DMS79 treated with DMSO at 0.1 percent for 48 hours (cell line): Measurements from ENCODE around the gene FAM83B.
"Not testable (repeated sequence)": the region's sequence is repeated elsewhere in the genome, so short reads cannot be mapped to it uniquely, and the experiment has no call there.

Experiments
- DNase-seq: peaks from one replicate; lab custom pipeline; 2025; lab: John Stamatoyannopoulos, UW

The FAM83B gene, protein sequence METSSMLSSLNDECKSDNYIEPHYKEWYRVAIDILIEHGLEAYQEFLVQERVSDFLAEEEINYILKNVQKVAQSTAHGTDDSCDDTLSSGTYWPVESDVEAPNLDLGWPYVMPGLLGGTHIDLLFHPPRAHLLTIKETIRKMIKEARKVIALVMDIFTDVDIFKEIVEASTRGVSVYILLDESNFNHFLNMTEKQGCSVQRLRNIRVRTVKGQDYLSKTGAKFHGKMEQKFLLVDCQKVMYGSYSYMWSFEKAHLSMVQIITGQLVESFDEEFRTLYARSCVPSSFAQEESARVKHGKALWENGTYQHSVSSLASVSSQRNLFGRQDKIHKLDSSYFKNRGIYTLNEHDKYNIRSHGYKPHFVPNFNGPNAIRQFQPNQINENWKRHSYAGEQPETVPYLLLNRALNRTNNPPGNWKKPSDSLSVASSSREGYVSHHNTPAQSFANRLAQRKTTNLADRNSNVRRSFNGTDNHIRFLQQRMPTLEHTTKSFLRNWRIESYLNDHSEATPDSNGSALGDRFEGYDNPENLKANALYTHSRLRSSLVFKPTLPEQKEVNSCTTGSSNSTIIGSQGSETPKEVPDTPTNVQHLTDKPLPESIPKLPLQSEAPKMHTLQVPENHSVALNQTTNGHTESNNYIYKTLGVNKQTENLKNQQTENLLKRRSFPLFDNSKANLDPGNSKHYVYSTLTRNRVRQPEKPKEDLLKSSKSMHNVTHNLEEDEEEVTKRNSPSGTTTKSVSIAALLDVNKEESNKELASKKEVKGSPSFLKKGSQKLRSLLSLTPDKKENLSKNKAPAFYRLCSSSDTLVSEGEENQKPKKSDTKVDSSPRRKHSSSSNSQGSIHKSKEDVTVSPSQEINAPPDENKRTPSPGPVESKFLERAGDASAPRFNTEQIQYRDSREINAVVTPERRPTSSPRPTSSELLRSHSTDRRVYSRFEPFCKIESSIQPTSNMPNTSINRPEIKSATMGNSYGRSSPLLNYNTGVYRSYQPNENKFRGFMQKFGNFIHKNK

DNA sequence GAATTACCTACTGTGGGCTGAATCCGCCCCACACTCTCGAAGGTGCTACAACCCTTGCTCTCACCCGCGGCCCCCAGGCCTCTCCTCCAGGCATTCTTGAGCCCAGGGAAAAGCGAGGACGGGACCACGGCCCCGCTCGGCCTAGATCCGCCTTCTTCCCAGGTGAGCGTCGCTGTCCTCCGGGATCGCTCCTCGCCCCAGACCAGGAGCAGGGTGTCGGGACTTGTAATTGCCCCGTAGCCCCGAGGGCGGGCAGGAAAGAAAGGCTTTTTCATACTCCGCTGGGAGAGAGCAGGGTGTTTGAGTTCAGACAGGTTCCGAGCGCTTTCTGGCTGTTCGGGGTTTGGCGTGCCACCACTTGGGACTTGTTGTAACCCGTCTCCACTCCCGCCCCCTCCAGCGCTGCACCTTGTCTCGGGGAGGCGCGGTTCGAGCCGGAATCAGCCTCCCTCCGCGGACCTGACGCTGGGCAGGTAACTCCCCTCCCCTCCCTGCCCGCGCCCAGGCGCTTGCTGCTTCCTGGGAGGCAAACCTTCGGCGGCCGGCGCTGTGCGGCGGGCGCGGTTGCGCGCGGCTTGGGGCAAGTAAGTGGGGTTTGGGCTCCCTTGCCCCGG, at the start of gene FAM83B:
TSS of gene FAM83B (plus strand) at position 529 of the 614 bp plus-strand sequence. CDS start 23,476 bp downstream, outside the sequence.
- DNase-seq, result peak; percentile 67

DNA sequence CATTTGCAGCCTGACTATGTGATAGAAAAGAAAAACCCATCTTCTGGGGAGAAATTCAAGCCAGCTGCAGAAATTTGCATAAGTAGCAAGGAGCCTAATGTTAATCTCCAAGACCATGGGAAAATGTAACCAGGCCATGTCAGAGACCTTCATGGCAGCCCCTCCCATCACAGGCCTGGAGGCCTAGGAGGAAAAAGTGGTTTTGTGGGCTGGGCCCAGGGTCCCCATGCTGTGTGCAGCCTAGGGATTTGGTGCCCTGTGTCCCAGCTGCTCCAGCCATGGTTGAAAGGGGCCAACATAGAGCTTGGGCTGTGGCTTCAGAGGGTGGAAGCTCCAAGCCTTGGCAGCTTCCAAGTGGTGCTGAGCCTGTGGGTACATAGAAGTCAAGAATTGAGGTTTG, 49.7 kb upstream of the FAM83B start:
- not testable (repeated sequence) for DNase-seq

DNA sequence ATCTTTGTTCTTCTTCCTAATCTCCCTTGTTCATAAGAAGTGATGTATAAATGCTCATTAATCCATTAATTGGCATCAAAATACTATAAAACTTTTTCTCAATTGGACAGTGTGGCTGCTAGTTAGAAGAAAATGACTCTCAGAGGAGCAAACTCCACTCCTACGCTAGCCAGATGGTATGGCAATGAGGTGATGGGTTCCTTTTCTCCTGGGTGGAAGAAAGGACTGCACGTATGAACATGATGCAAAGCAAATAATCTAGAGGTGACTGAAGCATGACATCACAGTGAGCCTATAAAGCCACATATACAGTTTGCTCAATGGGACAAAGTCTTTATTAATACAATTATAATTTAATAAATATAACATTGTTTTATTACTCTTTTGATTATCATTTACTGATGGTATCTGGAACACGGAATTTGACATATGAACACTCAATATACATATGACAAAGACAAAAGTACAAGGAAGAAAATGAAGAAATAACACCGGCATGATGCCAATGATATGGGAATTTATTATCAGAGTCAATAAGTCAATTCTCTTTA, 46.4 kb upstream of the FAM83B start:
- DNase-seq, result no peak

DNA sequence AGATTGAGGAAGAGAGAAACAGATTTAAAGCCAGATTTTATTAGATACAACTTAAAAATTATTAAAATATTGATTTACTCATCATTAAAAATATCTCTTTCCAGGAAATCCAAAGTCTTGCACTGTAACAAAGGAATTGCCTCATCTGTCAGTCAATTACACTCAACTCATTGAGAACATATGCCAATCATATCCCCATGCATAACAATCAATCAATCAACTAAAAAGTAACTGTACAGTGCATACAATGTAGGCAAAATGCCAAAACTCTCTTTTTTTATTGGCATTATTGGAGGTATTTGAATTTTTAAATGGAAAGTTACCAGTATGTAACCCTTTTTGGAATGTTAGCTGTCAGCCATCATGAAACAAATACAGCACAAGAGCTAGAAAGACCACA, 45.3 kb upstream of the FAM83B start:
- no peak for DNase-seq

DNA sequence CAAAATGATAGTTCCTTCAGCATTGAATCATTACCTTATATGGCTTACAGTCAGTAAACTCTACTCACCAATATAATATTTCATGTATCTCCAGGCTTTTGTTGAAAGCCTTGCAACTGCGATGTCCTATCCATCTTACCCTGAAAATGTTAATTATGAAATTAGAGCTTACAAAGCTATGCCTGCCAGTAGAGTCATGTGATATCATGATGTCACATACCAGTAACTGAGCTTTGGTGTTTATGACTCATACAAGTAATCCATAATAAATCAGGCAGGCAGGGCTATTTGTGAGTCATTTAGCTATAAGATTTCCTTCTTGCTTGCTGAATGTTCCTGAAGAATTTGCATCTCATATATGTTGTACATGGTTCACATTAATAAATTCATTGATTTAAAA, 44.9 kb upstream of the FAM83B start:
- no peak for DNase-seq

DNA sequence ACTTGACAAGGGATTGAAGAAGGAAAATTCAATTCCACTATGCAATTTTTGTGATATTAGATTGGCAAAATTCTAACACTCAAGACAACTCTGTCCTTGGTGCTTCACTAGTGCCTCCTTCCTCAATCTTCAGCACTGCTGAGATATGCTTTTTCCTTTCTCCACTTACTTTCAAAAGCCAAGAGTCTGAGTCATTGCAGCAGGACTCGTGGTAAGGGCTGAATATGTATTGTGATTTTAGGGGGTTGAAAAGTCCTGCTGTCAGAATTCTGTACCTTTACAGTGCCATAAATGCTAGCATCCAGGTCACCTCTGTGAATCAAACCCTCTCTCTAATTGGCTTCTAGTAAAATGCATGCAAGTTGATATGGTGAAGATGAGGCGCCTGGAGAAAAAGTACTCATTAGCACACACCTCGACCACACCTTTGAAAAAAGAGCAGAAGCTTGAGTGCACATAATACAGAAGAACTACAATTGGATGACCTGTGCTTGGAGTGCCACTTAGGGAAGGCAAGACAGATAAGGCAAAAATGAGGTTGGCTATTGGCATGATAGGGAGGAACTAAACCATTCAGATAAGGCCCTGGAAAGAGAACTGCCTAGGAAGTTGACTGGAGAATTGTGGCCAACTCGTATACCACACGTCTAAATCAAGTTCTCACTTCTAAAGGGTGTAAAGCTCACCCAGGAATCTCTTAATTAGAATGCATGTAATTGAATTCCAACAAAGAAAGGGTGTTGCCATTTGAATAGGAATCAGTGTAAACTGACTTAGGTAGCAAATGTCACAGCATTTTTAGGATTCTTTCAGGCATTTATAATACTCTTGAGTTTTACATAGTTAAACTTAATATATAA, 43.6 kb upstream of the FAM83B start:
- no peak for DNase-seq

DNA sequence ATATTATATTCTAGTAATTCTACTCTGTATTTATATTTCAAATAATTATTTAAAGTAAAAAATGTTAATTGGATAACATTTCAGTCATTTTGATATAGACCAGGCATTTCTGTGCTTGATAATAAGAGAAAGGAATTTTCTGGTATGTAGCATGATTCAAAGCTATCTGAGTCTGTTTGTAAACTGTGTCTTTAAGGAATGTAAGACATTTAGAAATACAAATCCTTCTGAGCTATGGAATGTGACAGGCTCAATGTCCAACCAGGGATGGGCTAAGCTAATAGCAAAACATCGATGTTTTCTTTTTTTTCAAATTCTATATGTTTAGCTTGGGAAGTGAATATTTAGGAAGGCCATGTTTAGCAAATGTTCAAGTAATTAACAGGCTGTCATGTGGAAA, 41.5 kb upstream of the FAM83B start:
- no peak for DNase-seq

DNA sequence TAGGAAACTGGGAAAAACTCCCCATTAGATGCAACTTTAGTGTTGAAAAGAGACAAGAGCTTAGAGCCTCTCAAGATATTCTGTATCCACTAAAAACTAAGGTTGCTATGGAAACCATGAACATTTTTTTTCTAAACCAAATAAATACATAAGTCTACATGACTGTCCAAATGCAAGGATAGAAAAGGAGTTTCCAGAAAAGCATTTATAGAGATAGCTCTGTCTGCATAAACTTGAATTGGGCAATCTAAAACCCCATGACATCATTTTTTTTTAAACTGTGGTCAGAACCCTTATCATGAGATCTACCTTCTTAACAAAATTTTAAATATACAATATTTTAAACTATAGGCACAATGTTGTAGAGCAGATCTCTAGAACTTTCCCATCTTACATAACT, 36.4 kb upstream of the FAM83B start:
- no peak for DNase-seq

DNA sequence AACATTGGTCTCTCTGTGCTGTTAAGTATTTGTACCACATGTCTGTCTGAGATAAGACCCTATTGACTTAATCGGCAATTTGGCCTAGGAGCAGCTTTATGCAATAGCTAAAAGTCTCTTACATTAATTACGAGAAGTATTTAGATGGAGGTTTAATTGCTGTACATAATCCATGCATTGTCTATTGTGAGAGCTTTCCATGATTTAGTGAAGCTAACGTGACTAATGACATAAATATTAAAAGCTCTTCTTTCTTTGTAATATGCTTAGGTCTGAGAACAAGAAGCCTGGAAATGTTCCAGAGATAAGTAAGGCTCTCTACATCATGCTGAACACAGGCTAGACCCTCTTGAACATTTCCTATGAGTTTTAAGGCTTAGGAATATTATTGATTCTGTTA, 32.7 kb upstream of the FAM83B start:
- DNase-seq, result peak; percentile 87

DNA sequence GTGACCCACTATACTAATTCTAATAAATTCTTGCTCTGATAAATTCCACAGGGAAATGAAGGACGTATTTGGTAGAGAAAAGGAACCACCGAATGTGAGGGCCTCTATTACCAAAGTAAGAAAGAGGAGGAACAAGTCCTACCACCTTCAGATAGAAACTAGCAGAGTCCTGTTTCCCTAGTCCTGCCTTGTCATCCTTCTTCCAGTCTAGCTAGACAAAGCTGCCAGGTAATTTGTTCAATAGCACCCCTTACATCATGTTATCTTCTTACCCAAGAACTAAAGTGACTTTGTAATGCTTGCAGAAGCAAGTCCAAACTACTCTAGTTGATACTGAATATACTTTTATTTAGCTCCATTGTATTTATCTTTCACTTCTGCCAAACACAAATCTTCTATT, 29.3 kb upstream of the FAM83B start:
- DNase-seq, result no peak

DNA sequence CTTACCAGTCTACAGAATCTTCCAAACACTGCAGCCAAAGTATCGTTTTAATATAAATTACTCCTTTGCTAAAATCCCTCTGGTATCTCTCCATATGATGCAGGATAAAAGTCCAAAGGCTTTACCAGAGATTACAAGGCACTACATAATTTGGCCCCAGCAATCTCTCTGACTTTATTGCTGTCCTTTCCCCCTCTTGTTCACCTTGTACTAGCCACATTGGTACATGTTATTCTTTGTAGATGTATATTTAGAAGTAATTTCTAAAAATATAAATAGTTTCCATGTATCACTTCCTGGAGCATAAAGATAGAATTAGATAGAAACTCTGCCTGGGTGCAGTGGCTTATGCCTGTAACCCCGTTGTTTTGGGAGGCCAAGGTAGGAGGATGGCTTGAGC, 28.7 kb upstream of the FAM83B start:
- DNase-seq, result no peak

DNA sequence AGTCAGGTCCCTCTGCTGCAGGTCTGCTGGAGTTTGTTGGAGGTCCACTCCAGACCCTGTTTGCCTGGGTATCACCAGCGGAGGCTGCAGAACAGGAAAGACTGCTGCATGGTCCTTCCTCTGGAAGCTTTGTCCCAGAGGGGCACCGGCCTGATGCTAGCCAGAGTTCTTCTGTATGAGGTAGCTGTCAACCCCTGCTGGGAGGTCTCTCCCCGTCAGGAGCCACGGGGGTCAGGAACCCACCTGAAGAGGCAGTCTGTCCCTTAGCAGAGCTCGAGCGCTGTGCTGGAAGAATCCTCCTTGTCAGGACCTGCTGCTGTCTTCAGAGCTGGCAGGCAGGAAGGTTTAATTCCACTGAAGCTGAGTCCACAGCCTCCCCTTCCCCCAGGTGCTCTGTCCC, 22.3 kb upstream of the FAM83B start:
- DNase-seq, result not testable (repeated sequence)

DNA sequence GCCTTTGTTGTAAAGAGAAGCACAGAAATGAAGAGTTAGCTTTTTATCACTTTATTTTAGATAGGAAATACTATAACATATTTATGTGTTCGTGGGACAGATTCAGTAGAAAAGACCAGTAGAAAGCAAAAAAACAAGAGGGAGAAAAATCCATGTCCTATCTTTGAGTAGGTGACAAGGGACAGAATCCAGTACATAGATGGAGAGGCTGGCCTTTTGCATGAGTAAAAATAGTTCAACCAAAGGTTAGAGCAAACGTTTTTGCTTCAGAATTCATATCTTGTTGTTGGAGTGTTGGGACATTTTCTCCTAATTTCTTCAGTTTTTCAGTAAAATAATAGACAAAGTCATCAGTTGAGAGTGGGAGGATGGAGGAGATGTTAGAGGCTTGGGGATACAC, 19.6 kb upstream of the FAM83B start:
- no peak for DNase-seq

DNA sequence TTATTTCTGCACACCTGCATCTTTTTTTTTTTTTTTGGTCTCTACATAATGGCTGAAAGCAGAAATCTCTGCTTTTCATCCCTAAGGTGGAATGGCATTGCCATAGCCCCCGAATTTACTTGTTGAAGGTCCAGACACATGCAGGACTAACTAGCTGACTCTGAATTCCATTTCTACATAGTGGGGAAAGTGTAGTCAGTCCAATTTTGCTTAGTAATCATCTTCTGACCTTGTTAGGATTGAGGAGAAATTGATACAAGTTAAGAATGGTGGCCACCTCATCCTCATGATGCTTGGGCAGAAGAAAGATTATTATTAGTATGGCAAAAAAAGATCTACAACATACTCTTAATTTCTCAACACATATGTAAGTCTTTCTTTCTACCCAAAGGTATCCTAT, 16.4 kb upstream of the FAM83B start:
- DNase-seq, result no peak

DNA sequence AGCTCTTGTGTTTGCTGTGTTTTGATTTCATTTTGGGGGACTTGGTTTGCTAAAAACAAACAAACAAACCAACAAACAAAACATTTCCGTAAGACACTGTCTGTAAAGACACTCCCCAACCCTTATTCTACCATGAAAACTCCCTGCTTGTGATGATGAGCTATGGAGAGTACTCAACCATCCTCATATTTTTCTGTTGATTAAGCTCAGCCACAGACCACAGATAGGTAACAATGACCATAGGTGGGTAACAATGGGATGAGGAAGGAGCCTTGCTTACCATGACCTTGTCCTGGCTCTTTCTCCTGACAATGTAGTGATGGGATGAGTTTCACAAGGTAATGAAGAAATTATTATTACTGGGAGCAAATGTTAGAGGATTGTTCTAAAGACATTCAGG, 11.4 kb upstream of the FAM83B start:
- DNase-seq, result no peak

DNA sequence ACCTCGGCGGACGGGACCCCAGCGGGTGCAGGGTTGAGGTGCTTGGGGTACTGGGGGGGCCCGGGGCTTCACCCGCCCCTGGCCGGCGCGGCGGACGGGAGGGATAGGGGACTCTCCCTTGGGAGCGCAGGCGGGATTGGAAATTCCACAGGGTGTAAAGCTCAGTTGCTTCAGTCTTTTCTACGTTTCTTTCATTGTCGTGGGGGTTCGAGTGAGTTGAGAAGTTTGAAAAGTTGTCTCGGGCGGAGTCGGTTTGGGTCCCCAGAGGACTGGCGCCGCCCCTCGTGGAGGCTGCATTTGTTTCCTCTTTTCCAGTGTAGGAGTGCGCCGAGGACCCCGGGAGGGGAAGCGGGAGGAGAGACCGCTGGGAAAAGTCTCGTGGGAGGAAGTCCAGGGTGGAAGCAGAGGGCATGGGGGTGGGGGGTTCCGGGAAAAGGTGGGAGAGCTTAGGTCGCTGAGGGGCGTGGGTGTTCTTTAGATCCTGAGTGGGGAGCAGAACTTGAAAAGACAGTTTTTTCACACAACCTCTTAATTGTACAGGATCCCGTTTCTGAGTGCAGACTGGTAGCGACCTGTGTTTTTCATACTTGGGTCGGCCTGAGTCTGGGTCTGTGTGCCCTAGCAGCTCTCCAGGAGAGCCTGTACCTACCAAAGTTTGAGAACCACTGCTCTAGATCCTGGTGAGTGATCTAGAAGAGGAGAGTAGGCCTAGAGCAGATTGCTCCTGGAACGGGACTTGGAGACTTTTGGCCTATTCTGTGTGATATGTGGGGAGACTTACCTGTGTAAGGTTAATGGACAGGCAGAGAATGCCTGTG, 495 bp downstream of the FAM83B start:
- DNase-seq, result peak; percentile 73

DNA sequence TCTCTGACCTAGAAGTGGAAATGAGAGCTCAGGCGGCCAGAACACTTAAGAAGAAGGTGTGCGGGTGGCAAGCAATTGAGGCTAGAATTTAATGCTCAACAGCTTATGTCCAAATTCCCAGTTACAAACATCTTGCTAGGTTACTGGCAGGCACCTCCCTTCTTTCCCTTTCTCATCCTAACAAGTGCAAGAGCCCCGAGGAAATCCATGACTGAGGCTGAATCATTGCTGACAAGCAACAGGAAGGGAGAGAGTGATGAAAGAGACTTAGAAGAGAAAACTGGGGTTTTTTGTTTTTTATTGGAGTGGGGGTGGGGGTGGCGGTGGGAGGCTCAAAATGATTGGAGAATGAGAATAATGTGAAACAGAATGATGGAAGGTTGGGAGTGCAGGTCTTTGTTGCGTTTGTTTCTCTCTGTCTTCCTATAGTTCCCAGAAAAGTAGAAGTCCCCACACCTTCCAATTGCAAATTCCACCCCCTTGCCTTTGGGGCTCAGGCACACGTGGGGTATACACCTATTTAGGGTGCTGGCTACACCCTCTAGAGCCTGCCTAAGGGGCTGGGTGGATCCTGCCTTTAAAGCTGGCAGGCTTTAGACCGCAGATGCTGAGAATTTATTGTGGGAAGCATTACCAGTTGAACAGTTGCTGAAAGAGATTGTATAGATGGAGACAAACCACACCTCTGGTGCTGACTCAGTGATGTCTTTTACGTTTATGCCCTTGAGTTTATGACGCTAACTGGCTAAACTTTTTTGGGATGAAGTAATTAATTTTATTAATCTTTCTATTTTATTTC, 1.4 kb downstream of the FAM83B start:
- peak; percentile 88 for DNase-seq

DNA sequence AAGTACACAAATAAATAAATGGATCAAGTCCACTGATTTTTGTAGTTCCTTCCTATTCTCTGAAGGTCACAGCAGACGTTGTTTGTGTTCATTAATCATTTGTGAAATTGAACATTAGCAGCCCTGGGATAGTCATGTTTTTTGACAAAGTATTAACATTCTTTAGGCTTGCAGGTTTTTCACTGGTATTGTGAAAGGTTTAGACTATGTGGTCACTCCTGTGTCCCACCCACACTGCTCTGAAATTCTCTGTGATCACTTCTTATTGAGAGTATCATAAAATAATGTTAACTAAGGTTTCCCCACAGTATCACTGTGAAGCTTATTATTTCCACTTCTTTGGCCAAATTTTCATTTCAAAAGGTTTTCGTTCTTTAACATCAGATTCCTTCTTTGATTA, 3.5 kb downstream of the FAM83B start:
- no peak for DNase-seq

DNA sequence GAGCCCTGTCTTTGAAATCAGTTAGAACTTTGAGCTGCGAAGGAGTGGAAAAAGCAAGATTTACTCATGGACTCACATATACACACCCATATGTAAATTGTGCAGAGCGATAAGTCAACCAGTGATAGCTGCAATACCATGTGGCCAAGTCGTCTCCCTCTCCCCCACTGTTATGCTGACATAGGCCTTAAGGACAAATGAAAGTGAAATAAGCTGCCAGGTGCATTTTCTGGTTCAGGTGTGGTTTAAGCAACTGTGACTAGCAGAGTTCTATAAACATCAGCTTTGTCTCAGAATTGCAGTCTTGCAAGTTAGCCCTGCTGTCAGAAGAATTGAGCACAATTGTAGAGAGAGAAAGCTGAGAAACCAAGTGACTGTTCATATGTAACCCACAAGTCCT, 9.6 kb downstream of the FAM83B start:
- peak; percentile 97 for DNase-seq
